ENCODE results near the gene POU2AF1. TPM values are rescaled to one million over a fixed set of nuclear protein-coding genes. Genes with fewer than 3 reads are reported as not detected.
"Not testable (repeated sequence)": the region's sequence is repeated elsewhere in the genome, so short reads cannot be mapped to it uniquely, and the experiment has no call there.

Gene POU2AF1
- total and polyA plus RNA-seq, 2 donors (not counting 1 experiment from before 2014, with no cell fraction given) = 0.17 TPM; not detected in 1

- Histone ChIP-seq H3K79me2 (ENCODE audit: control insufficient read depth, insufficient read depth, low read length) (no peaks in the 10 kb centered on the region), H4K20me1 (ENCODE audit: control insufficient read depth, extremely low read depth, insufficient read depth, low read length) (no peaks in the 10 kb centered on the region), H3K27me3 (ENCODE audit: control insufficient read depth, insufficient read depth, low read length) (peaks cover 12% of the 10 kb centered on the region), H2AFZ (ENCODE audit: low read length) (no peak overlapping the region), H3K4me2 (ENCODE audit: extremely low read depth, insufficient read depth, low read length) (no peak overlapping the region), H3K4me3 (replicated peaks in 1 of 4; ENCODE audit: control extremely low read depth in 1 of 4, insufficient read depth in 1 of 4, low read depth in 3 of 4, low read length in 4 of 4) (no peak overlapping the region), H3K9me3 (ENCODE audit: control insufficient read depth, insufficient read depth, low read depth, low read length) (no peaks in the 10 kb centered on the region), H3K4me1 (ENCODE audit: control insufficient read depth, extremely low read depth, insufficient read depth, low read length) (no peaks in the 10 kb centered on the region), H3K36me3 (ENCODE audit: control insufficient read depth, insufficient read depth, low read length) (no peaks in the 10 kb centered on the region), H3K9ac (ENCODE audit: insufficient read depth, low read length) (no peak overlapping the region), H3K27ac (ENCODE audit: insufficient read depth, low read length) (no peak overlapping the region)
- DNase-seq (ENCODE audit: low read depth in 2 of 2) = no peak
- TF ChIP-seq EZH2 (IDR thresholded peaks at IDR 0.05; ENCODE audit: low read length, missing control alignments) = no peak
- no peak for TF ChIP-seq CTCF (conservative IDR thresholded peaks at IDR 0.05 in 1 of 2, IDR thresholded peaks at IDR 0.05 in 1 of 2; ENCODE audit: low read depth in 1 of 2, low read length in 2 of 2)
Observed at GRCh38 chr11:111322534-111322933, 56.5 kb downstream of the POU2AF1 start.

- no peak for TF ChIP-seq CTCF (conservative IDR thresholded peaks at IDR 0.05 in 1 of 2, IDR thresholded peaks at IDR 0.05 in 1 of 2; ENCODE audit: low read depth in 1 of 2, low read length in 2 of 2)
- TF ChIP-seq EZH2 (IDR thresholded peaks at IDR 0.05; ENCODE audit: low read length, missing control alignments) = no peak
- no peak overlapping the region for H3K4me2 ChIP-seq (ENCODE audit: extremely low read depth, insufficient read depth, low read length)
- no peaks in the 10 kb centered on the region for H3K79me2 ChIP-seq (ENCODE audit: control insufficient read depth, insufficient read depth, low read length)
- no peaks in the 10 kb centered on the region for H3K36me3 ChIP-seq (ENCODE audit: control insufficient read depth, insufficient read depth, low read length)
- no peak overlapping the region for H3K4me3 ChIP-seq (replicated peaks in 1 of 4; ENCODE audit: control extremely low read depth in 1 of 4, insufficient read depth in 1 of 4, low read depth in 3 of 4, low read length in 4 of 4)
- peak in 1 of 2 donors; percentile 39 for DNase-seq (ENCODE audit: low read depth in 2 of 2)
- H3K9ac ChIP-seq (ENCODE audit: insufficient read depth, low read length) = no peak overlapping the region
- no peak overlapping the region for H3K27ac ChIP-seq (ENCODE audit: insufficient read depth, low read length)
- H2AFZ ChIP-seq (ENCODE audit: low read length) = no peak overlapping the region
- H3K27me3 ChIP-seq (ENCODE audit: control insufficient read depth, insufficient read depth, low read length) = peaks cover 12% of the 10 kb centered on the region
- H3K9me3 ChIP-seq (ENCODE audit: control insufficient read depth, insufficient read depth, low read depth, low read length) = no peaks in the 10 kb centered on the region
- H3K4me1 ChIP-seq (ENCODE audit: control insufficient read depth, extremely low read depth, insufficient read depth, low read length) = no peaks in the 10 kb centered on the region
- no peaks in the 10 kb centered on the region for H4K20me1 ChIP-seq (ENCODE audit: control insufficient read depth, extremely low read depth, insufficient read depth, low read length)
Observed at GRCh38 chr11:111320728-111321568, 58.1 kb downstream of the POU2AF1 start.

- H3K27me3 ChIP-seq (ENCODE audit: control insufficient read depth, insufficient read depth, low read length) = peaks cover 12% of the 10 kb centered on the region
- H3K79me2 ChIP-seq (ENCODE audit: control insufficient read depth, insufficient read depth, low read length); H3K9me3 ChIP-seq (ENCODE audit: control insufficient read depth, insufficient read depth, low read depth, low read length); H3K4me1 ChIP-seq (ENCODE audit: control insufficient read depth, extremely low read depth, insufficient read depth, low read length); H4K20me1 ChIP-seq (ENCODE audit: control insufficient read depth, extremely low read depth, insufficient read depth, low read length); H2AFZ ChIP-seq (ENCODE audit: low read length); H3K9ac ChIP-seq (ENCODE audit: insufficient read depth, low read length); H3K27ac ChIP-seq (ENCODE audit: insufficient read depth, low read length); H3K36me3 ChIP-seq (ENCODE audit: control insufficient read depth, insufficient read depth, low read length); H3K4me2 ChIP-seq (ENCODE audit: extremely low read depth, insufficient read depth, low read length); H3K4me3 ChIP-seq (replicated peaks in 1 of 4; ENCODE audit: control extremely low read depth in 1 of 4, insufficient read depth in 1 of 4, low read depth in 3 of 4, low read length in 4 of 4); DNase-seq (ENCODE audit: low read depth in 2 of 2): not testable (repeated sequence)
Observed at GRCh38 chr11:111320199-111320598, 58.9 kb downstream of the POU2AF1 start.
